NCI-H1417 treated with DMSO at 0.1 percent for 48 hours (cell line): ENCODE measurements around the gene S100A6.
"Not testable (repeated sequence)": the region's sequence is repeated elsewhere in the genome, so short reads cannot be mapped to it uniquely, and the experiment has no call there.

Experiments
- DNase-seq: peaks from one replicate; lab custom pipeline; 2025; lab: John Stamatoyannopoulos, UW

Gene S100A6

DNA sequence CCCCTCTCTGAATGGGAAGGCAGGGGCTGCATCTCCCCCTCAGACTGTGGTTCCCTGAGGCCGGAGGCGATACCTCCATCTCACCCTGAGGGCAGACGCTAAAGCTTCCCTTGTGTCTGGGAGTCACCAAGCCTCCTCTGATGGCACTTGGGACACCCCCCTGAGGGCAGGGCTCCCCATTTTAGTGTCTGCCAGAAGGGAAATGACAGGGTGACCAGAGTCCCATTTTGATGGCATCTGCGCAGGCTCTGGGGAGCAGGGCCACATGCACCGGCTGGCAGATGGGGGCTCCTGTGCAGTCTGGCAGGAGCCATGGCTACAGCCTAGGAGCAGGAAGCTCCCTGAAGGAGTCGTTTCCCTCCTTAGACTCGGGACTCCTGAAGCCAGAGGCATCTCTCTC lies 28.2 kb upstream of the S100A6 start:
- no peak for DNase-seq

DNA sequence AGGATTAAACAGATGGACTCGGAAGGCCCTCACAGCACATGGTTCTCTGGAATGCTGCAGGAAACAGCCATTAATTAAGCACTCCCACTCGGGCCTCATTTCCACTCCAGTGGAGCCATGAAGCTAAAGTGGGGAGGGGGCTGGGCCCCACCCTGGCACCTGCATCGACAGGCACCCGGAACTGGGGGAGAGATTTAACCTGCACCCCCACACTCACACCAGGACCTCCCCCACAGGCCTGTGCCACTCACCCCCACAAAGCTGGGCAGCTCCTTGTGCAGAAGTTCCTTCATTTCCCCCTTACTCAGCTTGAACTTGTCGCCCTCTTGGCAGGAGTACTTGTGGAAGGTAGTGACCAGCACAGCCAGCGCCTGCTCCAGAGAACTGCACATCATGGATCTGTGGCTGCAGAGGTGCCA lies 27.7 kb upstream of the S100A6 start:
- DNase-seq, result no peak

GRCh38 chr1:153562021-153562420 lies 26.2 kb upstream of the S100A6 start:
- DNase-seq, result not testable (repeated sequence)

- DNase-seq, result no peak
These were observed 25.7 kb upstream of the S100A6 start for GRCh38 chr1:153561466-153561985.

DNA sequence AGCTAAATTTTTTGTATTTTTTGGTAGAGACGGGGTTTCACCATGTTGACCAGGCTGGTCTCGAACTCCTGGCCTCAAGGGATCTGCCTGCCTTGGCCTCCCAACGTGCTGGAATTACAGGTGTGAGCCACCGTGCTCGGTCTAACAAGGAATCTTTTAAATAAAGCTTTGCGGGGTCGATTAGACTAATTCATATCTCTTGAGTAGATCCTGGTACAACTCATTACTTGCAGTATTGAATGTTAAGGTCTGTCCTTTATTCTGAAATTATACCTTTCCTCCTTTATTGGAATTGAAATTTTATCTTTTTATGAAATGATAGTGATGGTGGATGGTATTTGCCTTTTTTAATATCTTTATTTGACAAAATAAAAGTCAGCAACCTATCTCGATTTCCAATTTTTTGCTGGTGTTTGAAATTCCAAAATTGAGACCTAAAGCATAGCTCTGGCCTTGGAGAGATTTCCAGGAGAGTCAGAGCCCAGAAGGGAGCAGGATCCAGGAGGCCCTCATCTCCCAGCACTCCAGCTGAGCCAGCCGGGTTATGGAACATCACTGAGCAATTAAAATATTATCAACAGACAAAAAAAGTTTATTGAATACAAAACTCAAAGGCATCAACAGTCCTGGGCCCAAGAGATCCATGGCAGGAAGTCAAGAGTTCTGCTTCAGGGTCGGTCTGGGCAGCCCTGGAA lies 25.1 kb upstream of the S100A6 start:
- no peak for DNase-seq

- DNase-seq, result no peak
These were observed 24.4 kb upstream of the S100A6 start for GRCh38 chr1:153560241-153560640.

DNA sequence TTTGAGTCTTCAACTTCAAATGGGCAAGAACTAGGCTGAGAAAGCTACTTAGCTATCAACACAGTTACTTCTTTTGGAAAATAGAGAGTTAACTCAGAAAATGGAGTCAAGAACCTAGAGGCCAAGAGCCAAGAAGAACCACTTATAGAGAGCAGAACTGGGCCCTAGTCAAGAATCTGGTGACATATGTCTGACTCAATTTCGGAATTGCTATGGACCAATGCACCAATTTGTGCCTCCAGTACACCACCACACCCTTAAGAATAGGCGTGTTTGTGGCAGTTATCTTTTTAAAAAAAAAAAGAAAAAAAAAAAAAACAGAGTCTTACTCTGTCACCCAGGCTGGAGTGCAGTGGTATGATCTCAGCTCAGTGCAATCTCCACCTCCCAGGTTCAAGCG lies 22.1 kb upstream of the S100A6 start:
- DNase-seq, result no peak

- DNase-seq, result no peak
These were observed 20.6 kb upstream of the S100A6 start for GRCh38 chr1:153556348-153556747.

DNA sequence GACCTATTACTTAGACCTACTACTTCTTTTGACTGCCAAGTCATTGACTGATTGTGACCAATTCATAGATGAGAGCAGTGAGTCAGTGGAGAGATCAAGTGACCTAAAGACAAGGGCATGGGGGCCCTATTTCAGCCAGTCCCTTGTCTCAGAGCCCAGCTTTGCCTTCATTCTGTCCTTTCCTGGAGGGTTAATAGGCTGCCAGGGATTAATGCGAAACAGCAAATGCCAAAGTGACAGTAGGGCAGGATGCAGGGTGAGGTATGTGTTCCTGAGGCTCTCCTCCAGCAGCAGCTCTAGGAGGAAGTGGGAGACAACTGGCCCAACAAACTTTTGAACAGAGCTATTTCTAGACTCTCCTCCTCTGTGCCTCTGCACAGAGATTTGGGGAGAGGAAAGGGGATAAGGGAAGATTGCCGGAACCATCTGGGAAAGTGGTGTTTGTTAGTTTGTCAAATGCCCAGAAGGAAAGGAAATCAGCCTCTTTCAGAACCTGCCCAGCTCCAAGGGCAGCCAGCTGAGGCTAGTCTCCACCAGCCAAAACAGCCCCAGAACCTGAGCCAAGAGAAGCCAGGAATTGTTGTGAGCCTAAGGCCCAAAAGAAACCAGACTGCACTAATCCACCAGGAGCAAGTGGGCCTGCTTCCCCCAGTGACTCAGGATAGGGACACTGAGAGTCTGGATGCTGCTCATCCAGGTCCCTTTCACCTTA lies 18.2 kb upstream of the S100A6 start:
- DNase-seq, result no peak

GRCh38 chr1:153553096-153553495 lies 17.3 kb upstream of the S100A6 start:
- no peak for DNase-seq

DNA sequence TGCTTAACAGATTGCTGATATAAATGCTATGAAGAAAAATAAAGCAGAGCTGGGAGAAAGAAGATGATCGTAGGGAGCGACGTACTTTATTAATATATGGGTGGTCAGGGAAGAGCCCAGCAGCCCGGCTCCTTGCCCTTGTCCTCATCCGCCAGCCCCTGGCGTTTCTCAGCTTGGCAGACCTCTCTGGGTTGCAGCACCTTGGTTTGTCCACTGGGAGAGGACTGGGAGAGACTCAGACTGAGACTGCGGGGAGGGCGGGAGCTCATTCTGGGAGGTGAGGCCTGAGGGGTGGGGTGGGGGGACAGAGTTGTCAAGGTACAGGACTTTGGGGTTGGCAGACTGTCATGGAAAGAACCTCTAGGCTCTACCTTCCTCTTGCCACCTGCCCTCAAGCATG lies 16.5 kb upstream of the S100A6 start:
- DNase-seq, result no peak

GRCh38 chr1:153550827-153551500 lies 15.2 kb upstream of the S100A6 start:
- no peak for DNase-seq

GRCh38 chr1:153550398-153550758 lies 14.6 kb upstream of the S100A6 start:
- DNase-seq, result no peak

DNA sequence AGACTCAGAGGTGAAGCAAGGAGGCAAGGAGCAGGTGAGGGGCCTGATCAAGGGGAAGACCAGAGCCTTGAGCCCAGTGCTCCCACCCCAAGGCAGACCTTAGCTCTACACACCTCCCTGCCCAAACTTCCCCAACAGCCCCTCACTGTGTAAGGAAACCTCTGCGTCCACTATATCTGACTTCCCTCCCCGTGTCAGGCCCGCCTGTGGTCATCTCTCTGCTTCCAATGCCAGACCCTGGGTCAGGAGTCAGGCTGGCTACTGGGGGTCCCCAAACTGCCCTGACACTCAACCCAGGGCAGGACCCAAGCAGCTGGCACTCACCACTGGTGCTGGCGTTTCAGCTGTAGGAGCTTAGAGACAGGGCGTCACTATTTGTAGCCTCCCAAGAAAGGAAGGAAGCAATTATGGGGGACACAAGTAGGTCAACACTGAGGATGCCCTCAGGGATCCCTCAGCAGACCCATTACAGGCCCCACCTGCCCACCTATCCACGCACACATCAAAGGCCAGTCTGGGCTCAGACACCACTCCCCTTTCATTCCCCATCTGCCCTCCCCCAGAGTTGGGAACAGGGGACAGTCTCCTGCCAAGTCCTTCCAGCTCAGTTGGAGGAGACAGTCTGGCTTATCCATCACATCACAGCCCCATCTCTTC lies 14.1 kb upstream of the S100A6 start:
- no peak for DNase-seq

DNA sequence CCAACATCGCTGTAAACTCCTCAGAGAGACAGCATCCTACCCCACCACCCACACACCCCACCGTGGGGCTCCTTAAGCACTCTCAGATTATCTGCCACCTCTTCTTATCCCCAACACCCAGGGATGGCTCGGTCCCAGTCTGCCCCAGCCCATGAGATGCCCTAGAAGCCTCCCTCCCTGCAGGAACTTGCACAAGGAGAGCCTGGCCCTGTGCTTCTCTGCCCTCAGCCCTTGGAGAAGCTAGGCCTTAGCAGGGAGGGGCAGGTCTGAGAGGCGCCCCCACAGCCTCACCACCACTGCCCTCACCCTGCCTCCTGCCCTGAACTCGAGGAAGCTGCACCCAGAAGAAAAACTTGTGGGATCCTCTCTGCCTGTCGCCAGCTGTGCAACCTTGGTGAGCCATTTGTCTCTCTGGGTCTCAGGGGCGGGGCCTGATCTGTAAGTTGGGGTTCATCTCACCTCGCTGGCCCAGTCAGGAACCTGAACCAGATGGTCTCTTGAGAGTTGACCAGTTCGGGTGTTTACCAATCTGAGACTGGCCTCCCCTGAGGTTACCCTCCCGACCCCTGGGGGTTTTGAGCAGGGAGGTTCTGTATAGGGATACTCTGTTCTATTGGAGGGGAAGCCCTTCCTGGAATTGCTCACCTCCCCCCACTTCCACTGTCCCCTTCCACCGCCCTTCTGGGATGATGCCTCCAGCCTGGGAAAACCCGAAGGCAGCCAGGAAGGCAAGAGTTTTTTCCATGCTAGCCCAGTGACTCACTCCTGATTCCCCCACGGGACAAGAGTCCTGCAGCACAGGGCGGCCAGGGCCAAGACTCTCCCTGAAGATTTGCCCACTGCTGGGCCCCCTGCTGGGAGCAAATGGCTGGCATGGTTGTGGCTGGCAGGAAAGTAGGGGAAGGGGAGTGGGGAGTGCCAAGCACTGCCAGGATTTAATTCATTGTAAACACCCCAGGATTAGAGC lies 13.2 kb upstream of the S100A6 start, which contains the start of gene S100A3:
TSS of gene S100A3 (minus strand) at position 537 of the 967 bp plus-strand sequence. CDS start 773 bp downstream, outside the sequence.
- no peak for DNase-seq

DNA sequence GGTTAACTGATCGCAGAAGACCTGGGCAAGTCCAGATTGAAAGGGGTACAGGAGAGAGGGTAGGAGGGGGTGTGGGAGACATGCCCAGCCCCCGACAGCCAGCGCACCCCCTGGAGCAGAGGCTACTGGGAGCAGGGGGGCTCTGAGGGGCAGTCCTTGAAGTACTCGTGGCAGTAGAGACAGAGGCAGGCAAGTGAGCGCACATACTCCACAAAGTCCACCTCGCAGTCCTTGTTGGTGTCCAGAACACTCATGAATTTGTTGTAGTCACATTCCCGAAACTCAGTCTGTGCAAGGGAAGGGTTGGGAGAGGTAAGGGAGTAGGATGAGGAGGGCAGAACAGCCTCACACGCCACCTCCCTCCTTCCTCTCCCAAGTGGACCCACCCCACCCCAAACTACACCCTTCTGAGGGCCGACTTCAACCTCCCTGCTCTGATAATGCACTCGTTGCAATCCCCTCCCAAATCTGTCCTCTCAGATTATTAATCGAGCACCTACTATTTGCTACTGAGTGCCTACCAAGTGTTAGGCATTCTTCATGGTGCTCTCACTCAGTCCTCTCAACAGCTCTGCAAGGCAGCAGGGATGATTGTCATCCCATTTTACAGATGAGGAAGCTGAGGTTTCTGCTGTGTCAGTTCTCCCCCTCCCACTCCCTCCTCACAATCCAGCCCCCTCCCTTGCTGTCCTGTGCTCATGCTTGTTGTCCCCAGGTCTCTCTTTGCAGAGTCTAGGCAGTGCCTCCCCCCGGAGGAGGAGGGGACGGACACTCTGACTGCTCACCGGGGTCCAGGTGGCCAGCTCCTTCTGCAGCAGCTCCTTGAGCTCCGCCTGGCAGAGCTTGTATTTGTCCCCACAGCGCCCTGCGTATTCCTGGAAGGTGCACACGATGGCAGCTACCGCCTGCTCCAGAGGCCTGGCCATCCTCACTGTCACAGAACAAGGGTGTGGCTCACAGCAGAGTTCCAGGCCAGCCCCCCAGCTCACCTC lies 12.1 kb upstream of the S100A6 start:
- no peak for DNase-seq

DNA sequence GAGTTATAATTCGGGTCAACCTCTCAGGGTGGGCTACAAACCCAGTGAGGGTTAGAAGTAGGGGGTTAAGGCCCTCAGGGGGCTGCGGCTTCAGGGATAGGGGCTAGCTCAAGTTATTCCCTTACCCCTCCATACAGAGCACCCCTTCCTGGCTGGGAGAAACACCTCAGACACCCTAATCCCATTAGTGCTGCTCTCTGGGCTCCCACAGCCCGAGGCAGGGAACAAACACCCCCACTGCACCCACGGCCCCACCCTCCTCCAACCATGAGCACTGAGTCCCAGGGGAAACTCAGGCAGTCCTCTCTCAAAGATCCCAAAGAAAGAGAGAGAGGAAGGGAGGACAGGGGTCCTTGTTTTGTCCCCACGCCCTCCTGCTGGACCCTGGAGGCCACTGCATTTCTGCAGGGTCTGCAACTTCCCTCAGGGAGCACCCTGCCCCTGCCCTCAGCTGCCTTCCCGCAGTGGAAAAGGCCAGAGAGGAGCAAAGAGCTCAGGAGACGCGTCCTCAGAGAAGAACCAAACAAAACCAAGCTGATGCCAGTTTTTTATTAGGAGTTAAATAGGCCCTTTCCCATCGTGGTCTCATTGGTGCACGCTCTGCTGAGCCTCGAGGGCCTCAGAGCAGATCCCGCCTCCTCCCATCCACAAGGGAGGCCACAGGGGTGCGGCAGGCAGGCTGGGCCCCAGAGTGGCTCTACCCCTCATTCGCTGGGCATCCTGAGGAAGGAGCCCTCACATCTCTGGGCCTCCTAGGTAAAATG lies 11.2 kb upstream of the S100A6 start:
- no peak for DNase-seq

GRCh38 chr1:153546371-153546770 lies 10.6 kb upstream of the S100A6 start:
- DNase-seq, result no peak
